H54 (cell line): ENCODE results near the gene KCNJ18.
"Not testable (repeated sequence)": the region's sequence is repeated elsewhere in the genome, so short reads cannot be mapped to it uniquely, and the experiment has no call there.

Experiments used
- DNase-seq: peaks from one replicate; pipeline ENCODE4 v3.0.0; 2011; ENCODE audit warnings: low spot score, mixed read lengths; ENCODE audit not compliant: insufficient read length
- FAIRE-seq: peaks from 3 replicates; lab custom pipeline; 2011; peaks lifted over from hg19 to GRCh38; lab: Jason Lieb, UNC
- POLR2A ChIP-seq: IDR thresholded peaks from 2 replicates; pipeline ENCODE4 v1.6.1; 2011; ENCODE audit warnings: low read depth, mild to moderate bottlenecking, low read length

KCNJ18 gene

GRCh38 chr17:21670361-21671155 lies 21.8 kb upstream of the KCNJ18 start:
- not testable (repeated sequence) for DNase-seq, FAIRE-seq

GRCh38 chr17:21671437-21671836 lies 20.9 kb upstream of the KCNJ18 start:
- FAIRE-seq, result not testable (repeated sequence)

GRCh38 chr17:21671871-21672270 lies 20.5 kb upstream of the KCNJ18 start:
- DNase-seq, FAIRE-seq: not testable (repeated sequence)

More at GRCh38 chr17:21671437-21671836, 20.9 kb upstream of the KCNJ18 start:
- not testable (repeated sequence) for DNase-seq

- not testable (repeated sequence) for FAIRE-seq, DNase-seq
Measured at GRCh38 chr17:21673451-21674241, 18.7 kb upstream of the KCNJ18 start.

DNA sequence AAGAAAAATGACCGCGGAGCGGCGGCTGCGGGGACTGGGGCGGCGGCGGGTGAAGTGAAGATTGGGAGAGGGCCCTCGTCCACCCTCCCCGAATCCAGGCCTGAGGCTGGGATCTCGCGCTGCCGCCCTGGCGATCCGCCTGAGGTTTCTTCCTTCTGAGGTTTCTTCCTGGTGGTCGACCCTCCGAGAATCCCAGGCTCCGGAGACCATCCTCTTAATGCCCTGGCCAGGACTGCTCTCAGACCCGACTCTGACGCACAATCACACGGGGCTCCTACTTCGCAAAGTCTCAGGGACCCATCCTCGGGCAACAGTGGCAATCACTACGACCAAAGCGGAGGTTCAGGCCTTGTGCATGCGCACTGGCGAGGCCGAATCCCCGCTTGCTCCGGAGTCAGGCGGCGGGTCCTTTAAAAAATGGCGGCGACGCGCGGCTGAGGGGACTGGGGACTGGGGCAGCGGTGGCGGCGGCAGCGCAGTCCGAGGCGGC lies 18.0 kb upstream of the KCNJ18 start:
- DNase-seq, result no peak
- TF ChIP-seq POLR2A, result no peak
- FAIRE-seq, result no peak

DNA sequence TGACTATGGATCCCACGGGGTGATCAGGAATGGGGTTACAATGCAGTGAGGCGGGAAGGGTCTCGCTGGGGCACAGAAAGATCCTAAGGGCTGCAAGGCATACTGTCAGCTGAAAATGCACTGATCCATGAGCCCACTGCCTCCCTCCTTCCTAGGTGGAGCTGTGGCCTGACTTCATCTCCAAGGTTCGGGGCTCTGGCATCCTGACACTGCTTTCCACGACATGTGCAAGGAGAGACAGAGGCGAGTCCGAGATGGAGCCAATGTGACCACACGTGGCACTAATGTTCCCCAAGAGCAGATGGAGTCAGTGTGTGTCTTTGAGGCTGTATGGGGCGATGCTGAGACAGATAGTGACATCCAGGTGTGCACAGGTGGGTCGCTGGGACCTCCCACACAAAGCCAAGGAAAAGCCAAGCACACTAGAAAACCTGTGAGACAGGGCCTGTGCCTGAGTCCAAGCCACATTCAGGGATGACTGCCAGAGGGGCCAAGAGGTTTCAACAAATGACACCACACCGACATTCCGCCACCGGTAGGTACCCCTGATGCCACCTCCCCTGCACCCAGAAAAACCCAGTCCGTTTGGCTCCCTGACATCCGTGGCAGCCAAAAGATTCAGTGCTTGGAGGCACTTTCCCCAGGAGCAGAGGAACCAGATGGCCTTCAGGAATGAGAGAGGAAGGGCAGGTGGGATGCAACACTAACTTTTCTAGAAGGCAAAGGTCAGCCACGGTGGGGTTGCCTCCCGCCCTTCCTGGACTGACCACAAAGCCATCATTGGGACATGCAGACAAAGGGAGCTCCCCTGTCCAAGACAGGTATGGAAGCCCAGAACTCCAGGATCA lies 17.2 kb upstream of the KCNJ18 start:
- FAIRE-seq, result not testable (repeated sequence)

DNA sequence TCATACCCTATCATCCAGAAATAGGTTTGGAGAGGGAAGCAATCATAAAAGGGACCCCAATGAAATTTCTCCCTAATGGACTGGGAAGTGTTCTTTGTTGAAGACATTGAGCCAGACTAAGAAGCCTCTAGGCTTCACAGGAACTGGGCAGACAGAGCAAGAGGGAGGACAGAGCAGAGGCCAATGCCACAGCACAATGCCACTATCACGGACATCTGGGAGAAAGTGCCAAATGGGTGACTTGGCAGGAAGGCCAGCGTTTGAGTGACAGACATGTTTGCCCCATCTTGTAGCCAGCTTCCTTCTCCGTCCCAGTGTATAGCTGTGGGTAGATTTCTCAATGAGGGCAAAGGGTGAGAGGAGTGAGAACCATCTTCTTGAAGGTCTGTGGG lies 16.6 kb upstream of the KCNJ18 start:
- FAIRE-seq, DNase-seq: not testable (repeated sequence)

More for the DNA sequence above, 17.2 kb upstream of the KCNJ18 start:
- not testable (repeated sequence) for DNase-seq

- no peak for FAIRE-seq
- TF ChIP-seq POLR2A, result no peak
- no peak for DNase-seq
Measured at GRCh38 chr17:21676281-21677111, 15.8 kb upstream of the KCNJ18 start.

- FAIRE-seq, result no peak
- no peak for TF ChIP-seq POLR2A
- DNase-seq, result no peak
Measured at GRCh38 chr17:21677126-21677910, 15.0 kb upstream of the KCNJ18 start.

GRCh38 chr17:21677911-21678310 lies 14.4 kb upstream of the KCNJ18 start:
- TF ChIP-seq POLR2A, result no peak
- no peak for FAIRE-seq
- DNase-seq, result no peak

DNA sequence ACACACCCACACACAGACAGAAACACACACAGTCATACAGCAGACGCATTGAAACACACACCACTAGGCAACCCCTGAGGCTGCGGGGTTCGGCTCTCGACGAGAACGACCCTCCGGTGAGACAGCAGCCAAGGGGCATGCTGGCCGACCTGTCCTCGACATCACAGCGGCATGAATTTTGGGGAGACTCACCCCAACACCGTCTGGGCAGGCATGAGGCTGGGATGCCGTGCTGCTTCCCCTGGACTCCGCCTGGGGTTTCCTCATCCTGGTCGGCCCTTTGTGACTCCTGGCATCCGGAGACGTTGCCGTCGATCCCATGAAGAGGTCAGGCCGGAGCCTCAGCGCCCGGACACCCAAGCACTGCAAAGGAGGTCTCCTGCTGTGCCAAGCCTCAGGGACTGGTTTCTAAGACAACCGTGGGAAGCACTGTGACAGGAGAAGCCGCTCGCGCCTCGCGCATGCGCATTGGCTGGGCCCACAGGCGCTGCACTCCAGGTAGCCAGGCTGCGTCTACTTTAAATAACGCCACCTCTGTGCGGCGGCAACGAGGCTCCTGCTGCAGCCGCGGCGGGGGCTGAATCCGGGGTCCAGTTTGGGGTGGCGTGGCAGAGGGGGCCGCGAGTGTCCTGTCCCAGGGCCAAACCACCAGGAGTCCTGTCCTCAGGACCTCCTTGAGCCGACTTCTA lies 13.8 kb upstream of the KCNJ18 start:
- TF ChIP-seq POLR2A, result no peak
- no peak for FAIRE-seq
- no peak for DNase-seq
